NB4 (cell line): Measurements from ENCODE around the gene ZNF358.

ENCODE experiments used
- DNase-seq: peaks from one replicate; pipeline ENCODE4 v3.0.0; 2010; ENCODE audit warnings: low read depth
- H3K4me3 ChIP-seq: one replicate; pipeline ENCODE4 v1.5.1; 2011; ENCODE audit warnings: mild to moderate bottlenecking, low read depth, low read length, moderate library complexity
- MYC ChIP-seq: IDR thresholded peaks from 2 replicates; pipeline ENCODE4 v1.6.1; 2011; ENCODE audit warnings: low read depth, low read length
- POLR2A ChIP-seq: IDR thresholded peaks from 2 replicates; pipeline ENCODE4 v1.6.1; 2011; ENCODE audit warnings: mild to moderate bottlenecking; ENCODE audit not compliant: insufficient read length; ENCODE audit errors: extremely low read depth
- TF ChIP-seq, protein P1 (sequence below): IDR thresholded peaks from 2 replicates; pipeline ENCODE4 v1.6.1; 2011; ENCODE audit warnings: low read depth, low read length
- TF ChIP-seq, protein P2 (sequence below): IDR thresholded peaks from one replicate; pipeline ENCODE4 v1.5.1; 2012; ENCODE audit warnings: low read depth, low read length

The ZNF358 gene

GRCh38 chr19:7478173-7478842 lies 37.6 kb upstream of the ZNF358 start:
- DNase-seq, result no peak
- TF ChIP-seq MYC (no peak), POLR2A (no peak)
- TF ChIP-seq, protein P1, sequence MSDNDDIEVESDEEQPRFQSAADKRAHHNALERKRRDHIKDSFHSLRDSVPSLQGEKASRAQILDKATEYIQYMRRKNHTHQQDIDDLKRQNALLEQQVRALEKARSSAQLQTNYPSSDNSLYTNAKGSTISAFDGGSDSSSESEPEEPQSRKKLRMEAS, result no peak
- TF ChIP-seq, protein P2, sequence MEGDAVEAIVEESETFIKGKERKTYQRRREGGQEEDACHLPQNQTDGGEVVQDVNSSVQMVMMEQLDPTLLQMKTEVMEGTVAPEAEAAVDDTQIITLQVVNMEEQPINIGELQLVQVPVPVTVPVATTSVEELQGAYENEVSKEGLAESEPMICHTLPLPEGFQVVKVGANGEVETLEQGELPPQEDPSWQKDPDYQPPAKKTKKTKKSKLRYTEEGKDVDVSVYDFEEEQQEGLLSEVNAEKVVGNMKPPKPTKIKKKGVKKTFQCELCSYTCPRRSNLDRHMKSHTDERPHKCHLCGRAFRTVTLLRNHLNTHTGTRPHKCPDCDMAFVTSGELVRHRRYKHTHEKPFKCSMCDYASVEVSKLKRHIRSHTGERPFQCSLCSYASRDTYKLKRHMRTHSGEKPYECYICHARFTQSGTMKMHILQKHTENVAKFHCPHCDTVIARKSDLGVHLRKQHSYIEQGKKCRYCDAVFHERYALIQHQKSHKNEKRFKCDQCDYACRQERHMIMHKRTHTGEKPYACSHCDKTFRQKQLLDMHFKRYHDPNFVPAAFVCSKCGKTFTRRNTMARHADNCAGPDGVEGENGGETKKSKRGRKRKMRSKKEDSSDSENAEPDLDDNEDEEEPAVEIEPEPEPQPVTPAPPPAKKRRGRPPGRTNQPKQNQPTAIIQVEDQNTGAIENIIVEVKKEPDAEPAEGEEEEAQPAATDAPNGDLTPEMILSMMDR, result no peak
- no peak overlapping the region for H3K4me3 ChIP-seq

- no peak for DNase-seq
- no peak overlapping the region for H3K4me3 ChIP-seq
- TF ChIP-seq POLR2A (no peak), MYC (no peak)
- TF ChIP-seq, protein P1, result no peak
- TF ChIP-seq, protein P2, result no peak
Observed at GRCh38 chr19:7478843-7479227, 37.1 kb upstream of the ZNF358 start.

DNA sequence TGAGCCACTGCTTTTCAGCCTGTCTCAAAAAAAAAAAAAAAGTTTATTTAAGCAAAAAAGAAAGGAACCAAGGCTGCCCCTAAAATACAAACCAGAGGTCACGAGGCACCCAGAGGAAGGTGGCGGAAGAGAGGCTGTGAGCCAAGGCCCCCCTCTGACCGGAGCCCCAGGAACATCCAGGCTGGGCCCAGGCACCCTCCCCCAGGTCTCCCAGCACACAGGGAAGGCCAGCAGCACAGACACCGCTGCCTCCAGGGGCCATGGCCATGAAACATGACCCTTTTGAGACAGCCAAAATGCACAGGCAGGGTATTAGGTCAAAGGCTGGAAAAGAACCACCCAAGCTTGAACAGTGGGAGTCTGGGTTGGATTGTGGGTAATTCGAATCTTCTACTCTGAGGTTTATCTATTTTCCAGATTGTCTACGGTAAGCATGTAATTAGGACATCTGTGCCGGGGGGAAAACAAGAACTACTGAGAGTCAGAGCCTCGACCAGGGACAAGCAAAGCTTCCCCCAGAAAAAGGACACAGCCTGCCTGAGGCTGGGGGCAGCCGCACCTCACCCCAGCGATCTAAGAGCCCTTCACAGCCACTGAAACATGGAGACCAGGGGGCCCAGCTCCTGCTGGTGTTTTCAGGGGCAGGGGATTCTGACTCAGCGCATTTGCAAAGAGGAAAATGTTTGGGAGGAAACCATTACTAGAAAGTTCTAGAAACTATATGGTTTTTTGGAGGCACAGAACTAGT lies 35.5 kb upstream of the ZNF358 start:
- DNase-seq, result no peak
- TF ChIP-seq, protein P2, result no peak
- TF ChIP-seq, protein P1, result no peak
- no peak for TF ChIP-seq MYC
- TF ChIP-seq POLR2A, result no peak
- no peak overlapping the region for H3K4me3 ChIP-seq

DNA sequence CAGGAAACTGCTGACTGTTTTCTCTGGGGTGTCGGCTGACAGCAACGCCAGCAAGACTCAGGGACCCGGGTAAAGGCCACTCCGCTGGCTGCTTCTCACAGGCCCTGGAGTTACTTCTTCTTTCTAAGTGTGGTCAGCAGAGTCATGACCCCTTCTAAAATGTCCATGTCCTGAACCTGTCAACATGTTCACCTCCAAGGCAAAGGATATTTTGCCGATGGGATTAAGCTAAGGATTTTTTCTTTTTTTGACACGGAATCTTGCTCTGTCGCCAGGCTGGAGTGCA lies 35.0 kb upstream of the ZNF358 start:
- no peak for DNase-seq
- TF ChIP-seq, protein P1, result no peak
- TF ChIP-seq POLR2A, result no peak
- TF ChIP-seq, protein P2, result no peak
- TF ChIP-seq MYC, result no peak
- H3K4me3 ChIP-seq, result no peak overlapping the region

- TF ChIP-seq, protein P2, result no peak
- no peak for TF ChIP-seq MYC
- no peak overlapping the region for H3K4me3 ChIP-seq
- DNase-seq, result no peak
Observed at GRCh38 chr19:7482584-7483439, 33.1 kb upstream of the ZNF358 start.
